HG03520 (cell line): ENCODE results near the gene LY6G5B.

Source experiments
- ATAC-seq: cut with Tn5 transposase; IDR thresholded peaks from one replicate; pipeline ENCODE4 v1.9.1; 2021; ENCODE audit warnings: mild to moderate bottlenecking, moderate library complexity; ENCODE audit not compliant: unreplicated experiment

The LY6G5B gene

GRCh38 chr6:31640612-31641011 lies 29.2 kb upstream of the LY6G5B start:
- ATAC-seq: no peak

- no peak for ATAC-seq
Measured at GRCh38 chr6:31641370-31641769, 28.4 kb upstream of the LY6G5B start.

GRCh38 chr6:31642798-31643570 lies 26.8 kb upstream of the LY6G5B start:
- no peak for ATAC-seq

GRCh38 chr6:31643818-31644454 lies 25.8 kb upstream of the LY6G5B start:
- no peak for ATAC-seq

- no peak for ATAC-seq
Measured at GRCh38 chr6:31645325-31645724, 24.5 kb upstream of the LY6G5B start.

- ATAC-seq: peak; percentile 20
Measured at GRCh38 chr6:31651602-31652191, 18.1 kb upstream of the LY6G5B start.

- peak; percentile 44 for ATAC-seq
Measured at GRCh38 chr6:31652925-31653724, 16.7 kb upstream of the LY6G5B start.

GRCh38 chr6:31654574-31655348 lies 15.0 kb upstream of the LY6G5B start:
- ATAC-seq: no peak

- ATAC-seq: no peak
Measured at GRCh38 chr6:31655349-31656237, 14.2 kb upstream of the LY6G5B start, which contains the start of gene APOM. TSS of gene APOM (plus strand) at chr6:31655894. CDS start at chr6:31655967, 73 bp downstream.

GRCh38 chr6:31657406-31658157 lies 12.2 kb upstream of the LY6G5B start:
- ATAC-seq: no peak

- ATAC-seq: no peak
Measured at GRCh38 chr6:31658158-31658688, 11.6 kb upstream of the LY6G5B start.

- ATAC-seq: no peak
Measured at GRCh38 chr6:31658983-31659648, 10.7 kb upstream of the LY6G5B start.

GRCh38 chr6:31659649-31660380 lies 10.0 kb upstream of the LY6G5B start:
- ATAC-seq: no peak

- peak; percentile 44 for ATAC-seq
Measured at GRCh38 chr6:31660381-31661261, 9.2 kb upstream of the LY6G5B start, which contains the start of gene C6orf47. TSS of gene C6orf47 (minus strand) at chr6:31660778. CDS start at chr6:31659947, 831 bp downstream.

- no peak for ATAC-seq
Measured at GRCh38 chr6:31661262-31662123, 8.3 kb upstream of the LY6G5B start.
